Vagina (tissue), 2 donors: ENCODE data around the gene SLC18A2. TPM values are rescaled to one million over a fixed set of nuclear protein-coding genes. Genes with fewer than 3 reads are reported as not detected.

ENCODE experiments used
- DNase-seq, 2 donors: peaks; one replicate each; pipeline ENCODE4 v3.0.0-alpha.2; 2017; ENCODE audit errors: extremely low spot score in 2 of 2
- H3K27ac ChIP-seq: fragments of 200-600 bp; sonication (generic); one replicate; pipeline ENCODE4 v1.5.1; 2019
- H3K27me3 ChIP-seq: fragments of 200-600 bp; sonication (generic); one replicate; pipeline ENCODE4 v1.5.1; 2019
- H3K36me3 ChIP-seq, 2 donors: fragments of 200-600 bp; sonication (generic); one replicate each; pipeline ENCODE4 v1.5.1; 2017 to 2019
- H3K4me1 ChIP-seq: fragments of 200-600 bp; sonication (generic); one replicate; pipeline ENCODE4 v1.5.1; 2019
- H3K4me3 ChIP-seq, 2 donors: fragments of 200-600 bp; sonication (generic); 1 replicate in 1 of 2; 2 replicates in 1 of 2; pipeline ENCODE4 v1.5.1; 2016 to 2019
- H3K9me3 ChIP-seq: fragments of 200-600 bp; sonication (generic); one replicate; pipeline ENCODE4 v1.5.1; 2019
- CTCF ChIP-seq, 3 experiments: fragments of 450-650 bp in 2 of 3; fragments of 200-600 bp in 1 of 3; sonication (generic) in 1 of 3; IDR thresholded peaks; one replicate each; pipeline ENCODE4 v1.5.1; 2017 to 2019; ENCODE audit warnings: antibody characterized with exemption in 3 of 3, mild to moderate bottlenecking in 2 of 3, moderate library complexity in 2 of 3
- POLR2A ChIP-seq, 2 donors: fragments of 450-650 bp; IDR thresholded peaks; one replicate each; pipeline ENCODE4 v1.6.1; 2017; ENCODE audit warnings: antibody characterized with exemption in 2 of 2, mild to moderate bottlenecking in 2 of 2, moderate library complexity in 2 of 2
- POLR2AphosphoS5 ChIP-seq, 2 donors: sonication (generic); formaldehyde crosslinking; IDR thresholded peaks; one replicate each; pipeline ENCODE4 v1.9.0; 2017; ENCODE audit warnings: antibody characterized with exemption in 2 of 2, mild to moderate bottlenecking in 2 of 2, low read depth in 1 of 2; ENCODE audit not compliant: insufficient read depth in 1 of 2
- intact Hi-C: fragments of 100-400 bp; cut with DNase I; formaldehyde crosslinking; loops from one replicate; pipeline ENCODE4 v1.15.1; 2023
- total RNA-seq: library from RNA; depleted of rRNA; stranded (reverse); fragments of >200 nt; gene quantifications from one replicate; pipeline ENCODE4 v1.2.3, GENCODE V29; 2016

SLC18A2 gene
- total RNA-seq, 1 donor from 2014 or later: 11.5 TPM

- DNase-seq: no peak
- H3K27me3 ChIP-seq: no peaks in the 10 kb centered on the region
- H3K4me1 ChIP-seq: peaks cover 5% of the 10 kb centered on the region
- peak overlapping the region; percentile 51 to 53 for H3K4me3 ChIP-seq
- no peaks in the 10 kb centered on the region for H3K9me3 ChIP-seq
- intact Hi-C loops: no loop called here
- TF ChIP-seq POLR2A (IDR thresholded peaks at IDR 0.05) (no peak), CTCF (IDR thresholded peaks at IDR 0.05) (no peak)
- no peaks in the 10 kb centered on the region for H3K36me3 ChIP-seq
- H3K27ac ChIP-seq: peak overlapping the region; percentile 80
These were observed 888 bp downstream of the SLC18A2 start for GRCh38 chr10:117241541-117242462.

GRCh38 chr10:117242463-117242832 lies 1.5 kb downstream of the SLC18A2 start:
- Histone ChIP-seq H3K27me3 (no peaks in the 10 kb centered on the region), H3K36me3 (no peaks in the 10 kb centered on the region), H3K4me3 (peak overlapping the region in 1 of 2 donors; percentile 51), H3K9me3 (no peaks in the 10 kb centered on the region), H3K27ac (peak overlapping the region; percentile 80), H3K4me1 (peaks cover 6% of the 10 kb centered on the region)
- intact Hi-C loops: no loop called here
- TF ChIP-seq CTCF (IDR thresholded peaks at IDR 0.05): no peak
- TF ChIP-seq POLR2A (IDR thresholded peaks at IDR 0.05): no peak
- TF ChIP-seq POLR2AphosphoS5 (IDR thresholded peaks at IDR 0.05; ENCODE audit: insufficient read depth in 1 of 2, low read depth in 1 of 2): no peak
- no peak for DNase-seq

- no peaks in the 10 kb centered on the region for H3K36me3 ChIP-seq
- H3K9me3 ChIP-seq: no peaks in the 10 kb centered on the region
- H3K27ac ChIP-seq: peak overlapping the region; percentile 69
- H3K4me3 ChIP-seq: no peak overlapping the region
- TF ChIP-seq POLR2AphosphoS5 (IDR thresholded peaks at IDR 0.05; ENCODE audit: insufficient read depth in 1 of 2, low read depth in 1 of 2): no peak
- no peak for TF ChIP-seq POLR2A (IDR thresholded peaks at IDR 0.05)
- TF ChIP-seq CTCF (IDR thresholded peaks at IDR 0.05): no peak
- DNase-seq: no peak
- intact Hi-C loops: no loop called here
- peaks cover 31% of the 10 kb centered on the region for H3K4me1 ChIP-seq
- H3K27me3 ChIP-seq: no peaks in the 10 kb centered on the region
These were observed 6.2 kb downstream of the SLC18A2 start for GRCh38 chr10:117246997-117247671.

- no peak overlapping the region for H3K4me3 ChIP-seq
- H3K36me3 ChIP-seq: no peaks in the 10 kb centered on the region
- H3K9me3 ChIP-seq: no peaks in the 10 kb centered on the region
- intact Hi-C loops: no loop called here
- DNase-seq: no peak
- peak overlapping the region; percentile 44 for H3K27ac ChIP-seq
- no peaks in the 10 kb centered on the region for H3K27me3 ChIP-seq
- TF ChIP-seq POLR2AphosphoS5 (IDR thresholded peaks at IDR 0.05; ENCODE audit: insufficient read depth in 1 of 2, low read depth in 1 of 2): no peak
- no peak for TF ChIP-seq CTCF (IDR thresholded peaks at IDR 0.05)
- no peak for TF ChIP-seq POLR2A (IDR thresholded peaks at IDR 0.05)
- peaks cover 31% of the 10 kb centered on the region for H3K4me1 ChIP-seq
These were observed 8.0 kb downstream of the SLC18A2 start for GRCh38 chr10:117248750-117249465.
